Measurements from ENCODE around the gene SHB. TPM values are rescaled to one million over a fixed set of nuclear protein-coding genes. Genes with fewer than 3 reads are reported as not detected.

The SHB gene
- total RNA-seq, 1 donor from 2014 or later = 33.4 TPM

GRCh38 chr9:37986771-37987258 is 82.2 kb downstream of the SHB start:
- no peak for DNase-seq

DNA sequence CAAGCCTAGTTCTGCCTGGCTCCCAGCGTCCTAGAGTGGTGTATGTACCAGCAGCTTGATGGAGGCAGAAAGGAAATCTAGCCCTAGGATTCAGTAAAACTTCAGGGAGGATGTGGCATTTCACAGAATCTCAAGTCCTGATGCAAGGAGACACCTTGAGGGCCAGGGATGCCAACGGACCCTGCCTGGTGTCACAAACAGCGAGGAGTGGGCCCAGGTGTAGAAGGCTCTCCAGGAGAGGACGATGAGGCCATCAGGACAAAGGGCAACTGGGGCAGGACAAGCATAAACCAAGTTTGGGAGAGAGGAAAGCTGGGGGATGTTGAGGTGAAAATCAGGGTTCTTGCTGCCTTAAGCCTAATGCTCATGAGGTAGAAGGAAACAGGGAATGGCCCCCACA is 83.0 kb downstream of the SHB start:
- DNase-seq = no peak

- peak; percentile 55 for DNase-seq
Measured at GRCh38 chr9:37984672-37985611, 84.1 kb downstream of the SHB start.

DNA sequence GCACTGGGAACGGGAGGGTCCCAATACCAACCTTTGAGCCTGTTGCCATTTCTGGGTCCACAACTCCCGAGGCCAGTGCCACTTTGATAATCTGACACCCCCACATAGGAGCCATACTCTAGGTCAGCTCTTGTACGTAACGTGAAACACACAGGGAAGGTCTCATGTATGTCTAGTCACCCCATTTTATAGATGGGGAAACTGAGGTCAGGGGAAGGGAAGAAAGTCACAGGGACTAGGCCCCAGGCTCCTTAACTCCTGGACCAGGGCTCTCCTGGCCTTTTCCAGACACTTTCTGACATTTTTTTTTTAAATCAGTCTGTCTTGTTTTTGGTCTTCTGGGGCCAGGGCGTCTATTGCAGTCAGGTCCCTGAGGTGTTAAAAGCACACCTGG is 84.8 kb downstream of the SHB start:
- DNase-seq = no peak

GRCh38 chr9:37983381-37984067 is 85.5 kb downstream of the SHB start:
- no peak for DNase-seq

- no peak for DNase-seq
Measured at GRCh38 chr9:37979844-37980243, 89.2 kb downstream of the SHB start.

- DNase-seq = no peak
Measured at GRCh38 chr9:37978983-37979382, 90.0 kb downstream of the SHB start.

GRCh38 chr9:37978481-37978864 is 90.6 kb downstream of the SHB start:
- DNase-seq = no peak

- DNase-seq = no peak
Measured at GRCh38 chr9:37977851-37978480, 91.1 kb downstream of the SHB start.

- DNase-seq = no peak
Measured at GRCh38 chr9:37976714-37977477, 92.1 kb downstream of the SHB start.

GRCh38 chr9:37975639-37976038 is 93.4 kb downstream of the SHB start:
- no peak for DNase-seq

GRCh38 chr9:37974506-37975173 is 94.4 kb downstream of the SHB start:
- DNase-seq = no peak

DNA sequence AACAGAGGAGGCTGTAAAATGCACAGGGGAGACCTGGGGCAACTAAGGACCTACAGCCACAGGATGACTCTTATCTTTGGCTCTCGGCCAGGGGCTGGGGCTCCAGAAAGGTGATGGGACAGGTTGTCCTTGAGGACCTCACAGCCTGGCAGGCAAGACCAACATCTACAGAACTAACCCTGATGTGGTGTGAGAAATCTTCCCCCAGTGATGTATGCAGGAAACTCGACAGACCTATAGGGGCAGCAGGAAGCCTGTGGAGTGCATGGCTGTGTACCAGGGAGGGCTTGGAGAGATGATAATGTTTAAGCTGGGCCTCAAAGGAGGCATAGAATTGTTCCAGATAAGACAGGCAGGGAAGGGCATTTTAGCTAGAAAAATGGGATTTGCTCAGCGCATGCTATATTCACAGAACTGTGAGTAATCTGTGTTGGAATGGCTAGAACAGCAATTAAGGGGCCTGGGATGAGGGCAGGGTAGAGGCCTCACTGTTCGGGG is 96.6 kb downstream of the SHB start:
- DNase-seq = peak; percentile 47

- DNase-seq = no peak
Measured at GRCh38 chr9:37971691-37972090, 97.3 kb downstream of the SHB start.

DNA sequence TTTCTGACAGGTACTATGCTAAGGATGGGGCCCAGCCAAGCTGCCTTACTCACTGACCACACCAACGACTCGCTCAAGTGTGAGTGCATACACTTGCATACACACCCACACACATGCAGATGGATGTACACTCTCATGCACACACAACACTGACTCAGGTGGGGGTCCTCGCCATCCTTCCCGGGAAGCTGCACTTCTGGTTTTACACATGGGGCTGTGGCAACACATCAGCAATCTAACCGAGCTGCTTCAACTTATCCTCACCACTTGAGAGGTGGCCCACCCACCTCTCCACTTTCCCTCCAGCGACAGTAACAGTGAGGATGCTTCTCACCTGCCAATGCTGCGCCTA is 97.9 kb downstream of the SHB start:
- no peak for DNase-seq

DNA sequence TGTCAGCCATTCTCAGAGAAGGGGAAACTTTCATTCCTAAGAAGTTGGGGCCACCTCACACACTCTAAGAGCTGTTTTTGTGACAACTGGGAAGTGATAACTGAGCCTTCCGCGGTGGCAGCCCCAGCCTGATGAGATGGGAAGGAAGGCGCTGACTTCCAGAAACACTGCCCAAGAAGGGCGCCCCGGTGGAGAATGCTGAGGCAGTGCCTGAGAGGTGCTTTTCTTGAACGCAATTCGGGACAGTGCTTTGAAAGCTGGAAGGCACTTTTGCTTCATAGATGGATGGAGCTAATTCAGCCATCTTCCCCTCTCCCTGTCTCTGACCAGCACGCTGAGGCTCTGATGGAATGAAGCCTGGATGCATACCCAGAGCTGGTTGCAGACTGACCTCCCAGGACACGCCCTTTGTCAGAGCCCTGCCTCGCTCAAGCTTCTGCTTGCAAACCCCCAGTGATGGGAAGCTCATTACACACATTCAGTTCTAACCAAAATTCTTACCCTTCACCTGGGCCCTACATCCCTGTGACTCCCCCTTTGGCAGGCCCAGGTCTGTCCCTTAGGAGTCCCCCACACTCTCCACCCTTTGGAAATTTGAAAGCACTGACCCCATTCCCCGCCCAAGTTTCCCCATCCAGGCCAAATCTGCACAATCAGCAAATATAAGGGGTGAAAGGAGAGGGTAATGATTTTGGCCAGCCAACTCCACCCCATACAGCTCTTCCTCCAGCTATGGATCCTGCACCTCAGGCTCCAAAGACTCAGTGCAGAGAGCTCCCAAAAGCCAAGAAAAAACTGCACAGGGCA is 98.5 kb downstream of the SHB start:
- DNase-seq = no peak

GRCh38 chr9:37969558-37970300 is 99.3 kb downstream of the SHB start:
- no peak for DNase-seq

DNA sequence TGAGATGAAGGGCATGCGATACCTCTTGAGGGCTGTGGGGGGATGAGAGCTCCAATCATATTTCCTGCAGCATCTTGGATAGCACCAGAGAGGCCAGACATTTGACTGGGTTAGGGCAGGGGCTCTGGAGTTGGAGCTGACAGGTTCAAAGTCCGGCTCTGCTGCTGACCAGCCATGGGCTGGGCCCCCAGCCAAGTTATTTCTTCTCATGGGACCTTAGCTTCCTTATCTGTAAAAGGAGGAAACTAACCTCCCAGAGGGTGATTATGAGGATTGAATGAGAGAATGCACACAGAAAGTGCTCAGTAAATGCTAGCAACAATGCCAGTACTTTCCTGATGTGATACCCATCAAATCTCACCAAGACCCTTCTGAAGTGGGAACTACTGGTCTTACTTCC is 99.9 kb downstream of the SHB start:
- DNase-seq = peak; percentile 79

DNA sequence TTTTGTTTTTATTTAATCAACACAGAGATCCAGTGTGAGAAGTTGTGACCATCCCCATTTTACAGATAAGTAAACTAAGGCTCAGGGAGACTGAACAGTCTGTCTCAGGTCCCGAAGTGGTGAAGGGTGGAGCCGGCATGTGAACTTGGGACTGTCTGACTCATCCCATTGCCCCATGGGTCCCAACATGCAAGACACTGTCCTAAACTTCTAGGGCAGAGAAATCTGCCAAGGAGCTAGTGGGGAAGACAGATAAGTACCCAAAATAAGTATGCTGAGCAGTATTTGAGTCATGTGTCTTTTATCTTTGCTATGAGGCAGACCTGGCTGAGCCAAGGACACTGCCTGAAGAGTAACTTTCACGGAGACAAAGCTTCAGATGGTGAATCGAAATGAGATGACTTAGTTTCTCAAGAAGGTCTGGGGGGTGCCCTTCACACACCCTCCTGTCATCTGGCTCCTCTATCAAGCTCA is 100.8 kb downstream of the SHB start:
- peak; percentile 30 for DNase-seq

GRCh38 chr9:37967761-37968080 is 101.3 kb downstream of the SHB start:
- no peak for DNase-seq

Data from dermis blood vessel endothelial cell (primary cell).